ENCODE measurements around the gene PODN.

GRCh38 chr1:53066891-53067738 is 5.1 kb downstream of the PODN start:
- no peak for TF ChIP-seq CTCF (IDR thresholded peaks at IDR 0.05; ENCODE audit: borderline replicate concordance, extremely low read depth, low read length, poor library complexity, severe bottlenecking)
- no peak for TF ChIP-seq EZH2 (IDR thresholded peaks at IDR 0.05; ENCODE audit: borderline replicate concordance, low read depth, low read length, severe bottlenecking)
